Spleen (tissue), 11 donors: ENCODE data around the gene RNF13. TPM values are rescaled to one million over a fixed set of nuclear protein-coding genes. Genes with fewer than 3 reads are reported as not detected.
A peak's percentile ranks its signal among the peaks of the same experiment; 100 is the strongest.

Experiments
- DNase-seq: peaks from one replicate; pipeline ENCODE4 v3.0.0-alpha.2; 2020
- H3K27ac ChIP-seq, 8 donors: fragments of 200-600 bp; sonication (generic) in 7 of 8; 1 replicate in 4 of 8; 2 replicates in 4 of 8; pipeline versions ENCODE4 v1.5.0 to v1.8.0; 2016 to 2021; ENCODE audit warnings: inconsistent platforms in 4 of 8, mild to moderate bottlenecking in 4 of 8, moderate library complexity in 1 of 8
- H3K27me3 ChIP-seq, 7 donors: fragments of 200-600 bp; sonication (generic) in 6 of 7; replicated peaks in 1 of 7; 1 replicate in 4 of 7; 2 replicates in 3 of 7; pipeline versions ENCODE4 v1.5.0 to v1.8.0; 2016 to 2021; ENCODE audit warnings: inconsistent platforms in 3 of 7, mild to moderate bottlenecking in 1 of 7
- H3K36me3 ChIP-seq, 6 donors: fragments of 200-600 bp; sonication (generic) in 5 of 6; 1 replicate in 4 of 6; 2 replicates in 2 of 6; pipeline versions ENCODE4 v1.5.0 to v1.8.0; 2016 to 2021; ENCODE audit warnings: inconsistent platforms in 2 of 6
- H3K4me1 ChIP-seq, 6 donors: fragments of 200-600 bp; sonication (generic) in 5 of 6; 1 replicate in 3 of 6; 2 replicates in 3 of 6; pipeline versions ENCODE4 v1.5.0 to v1.8.0; 2016 to 2021; ENCODE audit warnings: inconsistent platforms in 3 of 6
- H3K4me3 ChIP-seq, 8 donors: fragments of 200-600 bp; sonication (generic) in 7 of 8; 1 replicate in 4 of 8; 2 replicates in 4 of 8; pipeline versions ENCODE4 v1.5.0 to v1.8.0; 2016 to 2021; ENCODE audit warnings: inconsistent platforms in 4 of 8, mild to moderate bottlenecking in 4 of 8, moderate library complexity in 2 of 8
- H3K9me3 ChIP-seq, 8 donors: fragments of 200-600 bp; sonication (generic) in 7 of 8; 1 replicate in 4 of 8; 2 replicates in 4 of 8; pipeline versions ENCODE4 v1.5.0 to v1.8.0; 2016 to 2021; ENCODE audit warnings: inconsistent platforms in 4 of 8
- CTCF ChIP-seq, 11 experiments: fragments of 200-600 bp in 7 of 11; fragments of 450-650 bp in 4 of 11; sonication (generic) in 4 of 11; IDR thresholded peaks in 8 of 11; conservative IDR thresholded peaks in 3 of 11; 1 replicate in 7 of 11; 2 replicates in 4 of 11; pipeline versions ENCODE4 v1.4.0 to v1.8.0; 2016 to 2021; ENCODE audit warnings: antibody characterized with exemption in 11 of 11, inconsistent platforms in 4 of 11, mild to moderate bottlenecking in 1 of 11
- POLR2A ChIP-seq, 3 donors: fragments of 450-650 bp; IDR thresholded peaks; one replicate each; pipeline ENCODE4 v1.5.1; 2017; ENCODE audit warnings: antibody characterized with exemption in 3 of 3, mild to moderate bottlenecking in 1 of 3
- POLR2AphosphoS5 ChIP-seq, 3 donors: sonication (generic); formaldehyde crosslinking; IDR thresholded peaks; one replicate each; pipeline ENCODE4 v1.5.1; 2017; ENCODE audit warnings: antibody characterized with exemption in 3 of 3
- WGBS, 5 donors: extraction: QIAGEN DNeasy Blood & Tissue Kit in 3 of 5; methylation state at CpG; one replicate each; pipeline versions ENCODE4 v1.1.5 to v1.1.7; 2013 to 2018; 5-methylcytosine and 5-hydroxymethylcytosine counted together
- intact Hi-C: fragments of 100-400 bp; cut with DNase I; formaldehyde crosslinking; loops from one replicate; pipeline ENCODE4 v1.15.0; 2023; ENCODE audit warnings: low total_unique reads
- polyA plus RNA-seq, 3 donors: library from polyadenylated mRNA; stranded (reverse); fragments of 200-250 nt; gene quantifications; one replicate each; pipeline ENCODE4 v1.2.1, GENCODE V29; 2013
- total RNA-seq, 7 donors: library from RNA; depleted of rRNA in 3 of 7; stranded (reverse); fragments of >200 nt in 3 of 7; fragmentation: NEBNext Ultra II Directional in 4 of 7; extraction: Animal tissue kit (Norgen Biotek cat#: 25700) in 4 of 7; gene quantifications; one replicate each; pipeline versions ENCODE4 v1.1.0 to v1.2.1, GENCODE V29; 2016 to 2021
- donor health status: healthy with polysubstance abuse.
- donor health status: DM: no; HTN: no; CAD: no; lungs with moderate emphysema.
- donor health status: DM: no; HTN: no; CAD: no.
- donor health status: Bipolar disorder and iron deficiency.
- donor health status: healthy.
- donor health status: DM: no; HTN: no; CAD: no.
- donor health status: DM: yes; HTN: yes; CAD: no.

The RNF13 gene
- total and polyA plus RNA-seq, 10 donors = 30.7 to 137 (median 111) TPM

GRCh38 chr3:149816986-149817385, 4.0 kb downstream of the RNF13 start:
- peak overlapping the region in 6 of 8 donors; percentile 97 to 99 (median 98) for H3K27ac ChIP-seq
- WGBS, 5 donors = 22 to 47% (median 28%) methylated on average over 2 of the region's 2 CpGs
- no peak for DNase-seq

GRCh38 chr3:149819432-149819831, 6.4 kb downstream of the RNF13 start:
- intact Hi-C loops = no loop called here
- no peaks in the 10 kb centered on the region for H3K27me3 ChIP-seq
- peaks cover 0 to 14% (median 5%) of the 10 kb centered on the region in 8 donors for H3K9me3 ChIP-seq
- TF ChIP-seq POLR2A (IDR thresholded peaks at IDR 0.05) = no peak
- TF ChIP-seq POLR2AphosphoS5 (IDR thresholded peaks at IDR 0.05) = no peak
- no peak for TF ChIP-seq CTCF (IDR thresholded peaks at IDR 0.05 in 8 of 11, conservative IDR thresholded peaks at IDR 0.05 in 3 of 11)
- no peak for DNase-seq
- H3K36me3 ChIP-seq = no peaks in the 10 kb centered on the region
- H3K4me3 ChIP-seq = no peak overlapping the region
- 71 to 87% (median 78%) methylated on average over 1 of the region's 1 CpG for WGBS, 5 donors
- H3K4me1 ChIP-seq = peaks cover 7 to 95% (median 79%) of the 10 kb centered on the region in 6 donors
- H3K27ac ChIP-seq = no peak overlapping the region

More at GRCh38 chr3:149816986-149817385, 4.0 kb downstream of the RNF13 start:
- Histone ChIP-seq H3K27me3 (no peaks in the 10 kb centered on the region), H3K9me3 (peaks cover 0 to 9% (median 2%) of the 10 kb centered on the region in 8 donors), H3K4me1 (peaks cover 10 to 88% (median 80%) of the 10 kb centered on the region in 6 donors), H3K4me3 (peak overlapping the region in 2 of 8 donors; percentile 77 to 93), H3K36me3 (no peaks in the 10 kb centered on the region)
- intact Hi-C loops = no loop called here
- TF ChIP-seq CTCF (IDR thresholded peaks at IDR 0.05 in 8 of 11, conservative IDR thresholded peaks at IDR 0.05 in 3 of 11) (no peak), POLR2AphosphoS5 (IDR thresholded peaks at IDR 0.05) (no peak), POLR2A (IDR thresholded peaks at IDR 0.05) (no peak)

GRCh38 chr3:149820183-149820582, 7.2 kb downstream of the RNF13 start:
- H3K27ac ChIP-seq = no peak overlapping the region
- TF ChIP-seq CTCF (IDR thresholded peaks at IDR 0.05 in 8 of 11, conservative IDR thresholded peaks at IDR 0.05 in 3 of 11) (no peak), POLR2A (IDR thresholded peaks at IDR 0.05) (no peak), POLR2AphosphoS5 (IDR thresholded peaks at IDR 0.05) (no peak)
- WGBS, 5 donors = 91 to 96% (median 92%) methylated on average over 4 of the region's 4 CpGs
- DNase-seq = no peak
- no peaks in the 10 kb centered on the region for H3K27me3 ChIP-seq
- H3K9me3 ChIP-seq = peaks cover 0 to 14% (median 5%) of the 10 kb centered on the region in 8 donors
- H3K4me3 ChIP-seq = no peak overlapping the region
- intact Hi-C loops = no loop called here
- H3K4me1 ChIP-seq = peaks cover 0 to 93% (median 73%) of the 10 kb centered on the region in 6 donors
- H3K36me3 ChIP-seq = peaks cover 0 to under 1% (median 0%) of the 10 kb centered on the region in 6 donors

GRCh38 chr3:149826636-149827035, 13.6 kb downstream of the RNF13 start:
- TF ChIP-seq CTCF (IDR thresholded peaks at IDR 0.05 in 8 of 11, conservative IDR thresholded peaks at IDR 0.05 in 3 of 11) = no peak
- TF ChIP-seq POLR2AphosphoS5 (IDR thresholded peaks at IDR 0.05) = no peak
- TF ChIP-seq POLR2A (IDR thresholded peaks at IDR 0.05) = no peak
- Histone ChIP-seq H3K36me3 (peaks cover 0 to 15% (median 0%) of the 10 kb centered on the region in 6 donors), H3K4me3 (no peak overlapping the region), H3K27ac (no peak overlapping the region), H3K9me3 (peaks cover 7 to 41% (median 26%) of the 10 kb centered on the region in 8 donors), H3K27me3 (no peaks in the 10 kb centered on the region), H3K4me1 (peaks cover 0 to 49% (median 19%) of the 10 kb centered on the region in 6 donors)
- 62 to 70% (median 70%) methylated on average over 3 of the region's 3 CpGs for WGBS, 5 donors
- no peak for DNase-seq
- intact Hi-C loops = no loop called here
